Measurements from ENCODE around the gene RHOBTB3. TPM values are rescaled to one million over a fixed set of nuclear protein-coding genes. Genes with fewer than 3 reads are reported as not detected.

Gene RHOBTB3
- total RNA-seq, 4 donors from 2014 or later, result 58.7 to 85.7 (median 68.0) TPM

DNA sequence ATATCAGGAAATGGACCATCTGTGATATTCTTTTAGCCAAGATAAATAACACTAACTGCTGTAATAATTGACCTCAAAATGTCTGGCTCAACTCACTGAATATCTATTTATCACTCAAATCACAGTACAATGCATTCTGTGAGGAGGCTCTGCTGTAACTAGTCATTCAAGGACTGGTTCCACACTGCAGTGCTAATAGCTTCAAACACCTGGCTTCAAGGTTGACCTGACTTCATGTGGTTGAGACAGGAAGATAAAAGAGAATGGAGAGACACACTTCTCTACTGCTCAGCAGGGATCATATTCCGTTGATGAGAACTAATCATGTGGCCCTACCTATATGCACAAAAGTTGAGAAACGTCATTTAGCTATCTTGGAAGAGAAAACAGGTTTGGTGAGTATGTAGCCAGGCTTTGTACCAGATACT, 3.4 kb upstream of the RHOBTB3 start:
- no peak overlapping the region for H3K4me3 ChIP-seq (replicated peaks in 1 of 3)
- H3K27ac ChIP-seq, result peak overlapping the region in 1 of 3 donors; percentile 13
- peak in 1 of 2 donors; percentile 18 for TF ChIP-seq POLR2A (IDR thresholded peaks at IDR 0.05)
- TF ChIP-seq, protein P1, sequence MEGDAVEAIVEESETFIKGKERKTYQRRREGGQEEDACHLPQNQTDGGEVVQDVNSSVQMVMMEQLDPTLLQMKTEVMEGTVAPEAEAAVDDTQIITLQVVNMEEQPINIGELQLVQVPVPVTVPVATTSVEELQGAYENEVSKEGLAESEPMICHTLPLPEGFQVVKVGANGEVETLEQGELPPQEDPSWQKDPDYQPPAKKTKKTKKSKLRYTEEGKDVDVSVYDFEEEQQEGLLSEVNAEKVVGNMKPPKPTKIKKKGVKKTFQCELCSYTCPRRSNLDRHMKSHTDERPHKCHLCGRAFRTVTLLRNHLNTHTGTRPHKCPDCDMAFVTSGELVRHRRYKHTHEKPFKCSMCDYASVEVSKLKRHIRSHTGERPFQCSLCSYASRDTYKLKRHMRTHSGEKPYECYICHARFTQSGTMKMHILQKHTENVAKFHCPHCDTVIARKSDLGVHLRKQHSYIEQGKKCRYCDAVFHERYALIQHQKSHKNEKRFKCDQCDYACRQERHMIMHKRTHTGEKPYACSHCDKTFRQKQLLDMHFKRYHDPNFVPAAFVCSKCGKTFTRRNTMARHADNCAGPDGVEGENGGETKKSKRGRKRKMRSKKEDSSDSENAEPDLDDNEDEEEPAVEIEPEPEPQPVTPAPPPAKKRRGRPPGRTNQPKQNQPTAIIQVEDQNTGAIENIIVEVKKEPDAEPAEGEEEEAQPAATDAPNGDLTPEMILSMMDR (IDR thresholded peaks at IDR 0.05), result no peak
- 42 to 47% methylated on average over 2 of the region's 2 CpGs for WGBS, 2 donors
- no peak for DNase-seq
- intact Hi-C loops (cut with DNase I), result no loop called here
- H3K4me1 ChIP-seq, result peaks cover 15 to 23% of the 10 kb centered on the region in 2 donors
- no peaks in the 10 kb centered on the region for H3K27me3 ChIP-seq
- H3K9me3 ChIP-seq, result no peaks in the 10 kb centered on the region
- no peaks in the 10 kb centered on the region for H3K36me3 ChIP-seq

GRCh38 chr5:95728494-95729114, 2.5 kb upstream of the RHOBTB3 start:
- H3K9me3 ChIP-seq, result no peaks in the 10 kb centered on the region
- H3K27ac ChIP-seq, result peak overlapping the region in 1 of 3 donors; percentile 13
- intact Hi-C loops (cut with DNase I), result no loop called here
- WGBS, 2 donors, result 92 to 93% methylated on average over 3 of the region's 3 CpGs
- H3K27me3 ChIP-seq, result no peaks in the 10 kb centered on the region
- H3K4me3 ChIP-seq (replicated peaks in 1 of 3), result no peak overlapping the region
- peaks cover 15 to 31% of the 10 kb centered on the region in 2 donors for H3K4me1 ChIP-seq
- TF ChIP-seq POLR2A (IDR thresholded peaks at IDR 0.05), result no peak
- TF ChIP-seq, protein P1 (IDR thresholded peaks at IDR 0.05), result no peak
- H3K36me3 ChIP-seq, result no peaks in the 10 kb centered on the region
- no peak for DNase-seq

- no peak for DNase-seq
- no peak overlapping the region for H3K4me3 ChIP-seq (replicated peaks in 1 of 3)
- intact Hi-C loops (cut with DNase I), result loop anchor here (10.0 kb wide), 1 partner anchor 65 kb away; no protein-coding TSS in a partner anchor
- WGBS, 2 donors, result 94 to 95% methylated on average over 8 of the region's 8 CpGs
- no peak for TF ChIP-seq POLR2A (IDR thresholded peaks at IDR 0.05)
- TF ChIP-seq, protein P1 (IDR thresholded peaks at IDR 0.05), result no peak
- H3K27me3 ChIP-seq, result no peaks in the 10 kb centered on the region
- H3K27ac ChIP-seq, result no peak overlapping the region
- peaks cover 20 to 32% of the 10 kb centered on the region in 2 donors for H3K4me1 ChIP-seq
- no peaks in the 10 kb centered on the region for H3K9me3 ChIP-seq
- H3K36me3 ChIP-seq, result no peaks in the 10 kb centered on the region
Observed at GRCh38 chr5:95729115-95730010, 1.8 kb upstream of the RHOBTB3 start.

- no peaks in the 10 kb centered on the region for H3K36me3 ChIP-seq
- peak overlapping the region in 2 of 3 donors; percentile 75 to 79 for H3K4me3 ChIP-seq (replicated peaks in 1 of 3)
- H3K27me3 ChIP-seq, result no peaks in the 10 kb centered on the region
- no peaks in the 10 kb centered on the region for H3K9me3 ChIP-seq
- 43 to 47% methylated on average over 11 of the region's 11 CpGs for WGBS, 2 donors
- no peak for DNase-seq
- H3K27ac ChIP-seq, result peak overlapping the region; percentile 82 to 94 (median 92)
- peaks cover 28 to 34% of the 10 kb centered on the region in 2 donors for H3K4me1 ChIP-seq
- intact Hi-C loops (cut with DNase I), result loop anchor here (10.0 kb wide), 1 partner anchor 65 kb away; no protein-coding TSS in a partner anchor
- TF ChIP-seq, protein P1 (IDR thresholded peaks at IDR 0.05), result no peak
- no peak for TF ChIP-seq POLR2A (IDR thresholded peaks at IDR 0.05)
Observed at GRCh38 chr5:95730011-95730700, 980 bp upstream of the RHOBTB3 start.

All from thyroid gland (tissue), 4 donors.